ENCODE results near the gene RNF115.
A peak's percentile ranks its signal among the peaks of the same experiment; 100 is the strongest.

DNA sequence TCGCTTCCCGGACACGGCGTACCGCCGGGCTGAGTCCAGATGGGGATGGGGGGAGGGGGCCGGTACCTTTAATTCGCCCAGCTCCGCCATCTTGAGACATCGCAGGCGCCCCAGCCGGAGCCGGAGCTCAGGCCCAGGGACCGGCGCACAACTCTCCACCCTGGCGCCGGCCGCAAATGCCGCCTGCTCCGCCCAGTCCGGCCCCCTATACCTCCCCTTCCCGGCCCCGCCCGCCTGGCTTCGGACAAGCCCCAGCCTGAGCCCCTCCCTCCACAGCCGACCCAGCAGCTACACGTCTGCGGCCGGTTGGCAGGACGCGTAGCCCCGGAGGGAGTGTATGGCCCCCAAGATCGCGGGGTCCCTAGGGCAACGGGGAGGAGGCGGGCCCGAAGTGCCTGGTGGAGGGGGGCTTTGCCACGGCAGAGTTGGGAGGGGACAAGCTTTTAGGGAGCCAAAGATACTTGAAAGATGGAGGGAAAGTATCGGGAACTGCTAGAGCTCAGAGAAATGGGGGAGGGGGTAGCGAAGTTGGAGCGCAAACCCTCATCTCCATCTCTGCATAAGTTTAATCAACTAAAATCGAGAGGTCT, 35.1 kb upstream of the RNF115 start, which contains the start of gene PIAS3:
- TF ChIP-seq EP300 (IDR thresholded peaks at IDR 0.05) (no peak), CTCF (IDR thresholded peaks at IDR 0.05) (no peak), POLR2AphosphoS5 (IDR thresholded peaks at IDR 0.05) (peak; percentile 89 to 94 (median 94))
